H9 (cell line): ENCODE measurements around the gene HMGCLL1. TPM values are rescaled to one million over a fixed set of nuclear protein-coding genes. Genes with fewer than 3 reads are reported as not detected.

Experiments
- DNase-seq: peaks from one replicate; pipeline ENCODE4 v3.0.0-alpha.2; 2017
- H2AFZ ChIP-seq: one replicate; pipeline ENCODE4 v1.6.1; 2013; ENCODE audit warnings: mild to moderate bottlenecking, low read length, control low read depth, moderate library complexity
- H2AK5ac ChIP-seq: 2 replicates; pipeline ENCODE4 v1.6.1; 2013; ENCODE audit warnings: low read length, control low read depth, mixed read lengths; ENCODE audit not compliant: insufficient read length
- H2BK120ac ChIP-seq: one replicate; pipeline ENCODE4 v1.6.1; 2013; ENCODE audit warnings: low read depth, mild to moderate bottlenecking, low read length, control low read depth, inconsistent platforms; ENCODE audit not compliant: poor library complexity, severe bottlenecking
- H2BK12ac ChIP-seq: 2 replicates; pipeline ENCODE4 v1.6.1; 2013; ENCODE audit warnings: low read length, control low read depth, mixed read lengths, low read depth; ENCODE audit not compliant: insufficient read length
- H2BK15ac ChIP-seq: 2 replicates; pipeline ENCODE4 v1.6.1; 2013; ENCODE audit warnings: low read depth, low read length, control low read depth
- H2BK20ac ChIP-seq: one replicate; pipeline ENCODE4 v1.6.1; 2013; ENCODE audit warnings: low read depth, mild to moderate bottlenecking, low read length, control low read depth, inconsistent platforms; ENCODE audit not compliant: poor library complexity, severe bottlenecking
- H2BK5ac ChIP-seq: 2 replicates; pipeline ENCODE4 v1.6.1; 2013; ENCODE audit warnings: low read length, control low read depth, mixed read lengths; ENCODE audit not compliant: insufficient read length
- H3K14ac ChIP-seq: 2 replicates; pipeline ENCODE4 v1.6.1; 2013; ENCODE audit warnings: low read length, control low read depth; ENCODE audit not compliant: insufficient read depth
- H3K18ac ChIP-seq: 2 replicates; pipeline ENCODE4 v1.6.1; 2013; ENCODE audit warnings: low read depth, mild to moderate bottlenecking, mixed read lengths, low read length, control low read depth; ENCODE audit not compliant: insufficient read length
- H3K23ac ChIP-seq: 2 replicates; pipeline ENCODE4 v1.6.1; 2013; ENCODE audit warnings: low read length, control low read depth, mixed read lengths, low read depth; ENCODE audit not compliant: insufficient read length
- H3K23me2 ChIP-seq: 2 replicates; pipeline ENCODE4 v1.6.1; 2013; ENCODE audit warnings: low read depth, mild to moderate bottlenecking, mixed read lengths, low read length, control low read depth; ENCODE audit not compliant: insufficient read length, poor library complexity, severe bottlenecking
- H3K27ac ChIP-seq: 2 replicates; pipeline ENCODE4 v1.5.1; 2013; ENCODE audit warnings: low read length, control low read depth, mixed read lengths, low read depth; ENCODE audit not compliant: insufficient read length
- H3K27me3 ChIP-seq: 2 replicates; pipeline ENCODE4 v1.6.1; 2013; ENCODE audit warnings: low read length, control low read depth, inconsistent platforms; ENCODE audit not compliant: insufficient read depth
- H3K4ac ChIP-seq: 2 replicates; pipeline ENCODE4 v1.6.1; 2013; ENCODE audit warnings: low read depth, mild to moderate bottlenecking, control low read depth, inconsistent platforms, low read length, moderate library complexity
- H3K4me1 ChIP-seq: 2 replicates; pipeline ENCODE4 v1.6.1; 2013; ENCODE audit warnings: low read length, control low read depth, inconsistent platforms; ENCODE audit not compliant: insufficient read depth
- H3K4me2 ChIP-seq: 2 replicates; pipeline ENCODE4 v1.6.1; 2013; ENCODE audit warnings: low read length, control low read depth, mixed read lengths; ENCODE audit not compliant: insufficient read length, insufficient read depth
- H3K56ac ChIP-seq: 2 replicates; pipeline ENCODE4 v1.6.1; 2013; ENCODE audit warnings: low read depth, mild to moderate bottlenecking, mixed read lengths, low read length, control low read depth; ENCODE audit not compliant: insufficient read length
- H3K79me1 ChIP-seq: 2 replicates; pipeline ENCODE4 v1.6.1; 2013; ENCODE audit warnings: low read depth, mild to moderate bottlenecking, moderate library complexity, low read length, control low read depth, inconsistent platforms; ENCODE audit not compliant: insufficient read depth, poor library complexity, severe bottlenecking
- H3K79me2 ChIP-seq: 2 replicates; pipeline ENCODE4 v1.6.1; 2013; ENCODE audit warnings: low read length, control low read depth, inconsistent platforms; ENCODE audit not compliant: insufficient read depth
- H3K9ac ChIP-seq: 2 replicates; pipeline ENCODE4 v1.6.1; 2013; ENCODE audit warnings: low read length, control low read depth, mixed read lengths; ENCODE audit not compliant: insufficient read length; ENCODE audit errors: extremely low read depth
- H3K9me3 ChIP-seq: one replicate; pipeline ENCODE4 v1.6.1; 2013; ENCODE audit warnings: low read depth, low read length, inconsistent platforms; ENCODE audit not compliant: control insufficient read depth
- H3T11ph ChIP-seq: one replicate; pipeline ENCODE4 v1.6.1; 2013; ENCODE audit warnings: mild to moderate bottlenecking, low read length, control low read depth, inconsistent platforms
- H4K20me1 ChIP-seq: one replicate; pipeline ENCODE4 v1.6.1; 2013; ENCODE audit not compliant: control insufficient read depth, insufficient read length, insufficient read depth
- H4K5ac ChIP-seq: 2 replicates; pipeline ENCODE4 v1.6.1; 2013; ENCODE audit warnings: low read depth, mild to moderate bottlenecking, mixed read lengths, low read length, control low read depth; ENCODE audit not compliant: insufficient read length
- H4K8ac ChIP-seq: replicated peaks from 2 replicates; pipeline ENCODE4 v1.6.1; 2013; ENCODE audit warnings: low read length, control low read depth, mixed read lengths, low read depth; ENCODE audit not compliant: insufficient read length
- H4K91ac ChIP-seq: 2 replicates; pipeline ENCODE4 v1.6.1; 2013; ENCODE audit warnings: low read depth, mild to moderate bottlenecking, moderate library complexity, mixed read lengths, low read length, control low read depth; ENCODE audit not compliant: insufficient read length
- H3K27ac Mint-ChIP-seq, 3 experiments: 2 replicates in 2 of 3; 3 replicates in 1 of 3; pipeline ENCODE4 v1.8.0; 2020 to 2021; ENCODE audit warnings: mixed read lengths in 3 of 3, mild to moderate bottlenecking in 1 of 3, moderate library complexity in 1 of 3
- H3K27me3 Mint-ChIP-seq: 2 replicates; pipeline ENCODE4 v1.8.0; 2021; ENCODE audit warnings: low read depth, mild to moderate bottlenecking, moderate library complexity, mixed read lengths
- H3K36me3 Mint-ChIP-seq, 3 experiments: 2 replicates in 2 of 3; 3 replicates in 1 of 3; pipeline ENCODE4 v1.8.0; 2020 to 2021; ENCODE audit warnings: low read depth in 3 of 3, mixed read lengths in 3 of 3; ENCODE audit not compliant: insufficient read depth in 1 of 3
- H3K4me1 Mint-ChIP-seq, 2 experiments: 2 replicates each; pipeline ENCODE4 v1.8.0; 2020; ENCODE audit warnings: mixed read lengths in 2 of 2
- H3K4me3 Mint-ChIP-seq, 2 experiments: 2 replicates in 1 of 2; 3 replicates in 1 of 2; pipeline ENCODE4 v1.8.0; 2020 to 2021; ENCODE audit warnings: mild to moderate bottlenecking in 2 of 2, mixed read lengths in 2 of 2, moderate library complexity in 1 of 2
- H3K9me3 Mint-ChIP-seq, 2 experiments: 2 replicates in 1 of 2; 3 replicates in 1 of 2; pipeline ENCODE4 v1.8.0; 2020; ENCODE audit warnings: mild to moderate bottlenecking in 2 of 2, mixed read lengths in 2 of 2, moderate library complexity in 1 of 2
- CTCF ChIP-seq: fragments of 200-600 bp; sonication (generic); conservative IDR thresholded peaks from 3 replicates; pipeline ENCODE4 v1.8.0; 2021; ENCODE audit warnings: antibody characterized with exemption, mild to moderate bottlenecking
- WGBS: extraction: QIAGEN DNeasy Blood & Tissue Kit; methylation state at CpG from one replicate; pipeline ENCODE4 v1.1.7; 2013; ENCODE audit warnings: missing lambda C conversion rate, low lambda C conversion rate, mixed read lengths; ENCODE audit not compliant: insufficient read length; ENCODE audit errors: extremely low coverage; 5-methylcytosine and 5-hydroxymethylcytosine counted together
- total RNA-seq: library from RNA; stranded (reverse); gene quantifications from 2 replicates; pipeline ENCODE4 v1.2.1, GENCODE V29; 2021

Gene HMGCLL1
- total RNA-seq, 1 experiment from 2014 or later = 0.24 TPM

- H4K91ac ChIP-seq = no peak overlapping the region
- no peak overlapping the region for H3K4ac ChIP-seq
- H2BK12ac ChIP-seq = no peak overlapping the region
- H3K27ac ChIP-seq = no peak overlapping the region
- H3K4me2 ChIP-seq = no peak overlapping the region
- Mint-ChIP-seq H3K27ac (no peak overlapping the region), H3K9me3 (peaks cover 6 to 11% of the 10 kb centered on the region in 2 experiments; a peak in 3 of 5 replicates), H3K36me3 (peaks cover 0 to 7% (median 0%) of the 10 kb centered on the region in 3 experiments; a peak in 2 of 7 replicates), H3K27me3 (no peaks in the 10 kb centered on the region), H3K4me3 (no peak overlapping the region), H3K4me1 (no peaks in the 10 kb centered on the region; a peak in 1 of 4 replicates)
- no peak overlapping the region for H3K14ac ChIP-seq
- no peak for TF ChIP-seq CTCF
- no peak overlapping the region for H2AFZ ChIP-seq
- H3K9me3 ChIP-seq = no peaks in the 10 kb centered on the region
- H4K20me1 ChIP-seq = no peaks in the 10 kb centered on the region
- no peak overlapping the region for H3K23ac ChIP-seq
- no peak overlapping the region for H3K56ac ChIP-seq
- H3T11ph ChIP-seq = no peak overlapping the region
- no peak overlapping the region for H2AK5ac ChIP-seq
- no peak overlapping the region for H3K9ac ChIP-seq
- no peak for DNase-seq
- H4K5ac ChIP-seq = no peak overlapping the region
- H2BK5ac ChIP-seq = no peak overlapping the region
- WGBS = no CpG with 5 or more reads among the region's 1 CpG
- no peak overlapping the region for H2BK20ac ChIP-seq
- H3K79me2 ChIP-seq = no peaks in the 10 kb centered on the region
- no peaks in the 10 kb centered on the region; the same call in 1 of the 2 replicates for H3K4me1 ChIP-seq
- no peaks in the 10 kb centered on the region for H3K23me2 ChIP-seq
- no peak overlapping the region for H2BK15ac ChIP-seq
- H3K18ac ChIP-seq = no peak overlapping the region
- H3K79me1 ChIP-seq = no peaks in the 10 kb centered on the region
- no peak overlapping the region for H4K8ac ChIP-seq
- no peak overlapping the region for H2BK120ac ChIP-seq
- no peaks in the 10 kb centered on the region for H3K27me3 ChIP-seq
Observed at GRCh38 chr6:55473722-55474121, 105.3 kb downstream of the HMGCLL1 start.
